Mononuclear cell (primary cell): ENCODE measurements around the gene RPP25L. TPM values are rescaled to one million over a fixed set of nuclear protein-coding genes. Genes with fewer than 3 reads are reported as not detected.

Experiments used
- H3K27me3 ChIP-seq: 2 replicates; pipeline ENCODE4 v1.6.0; 2011; ENCODE audit warnings: low read length, control low read depth; ENCODE audit not compliant: insufficient read depth
- H3K4me1 ChIP-seq: 2 replicates; pipeline ENCODE4 v1.5.1; 2011; ENCODE audit warnings: mild to moderate bottlenecking, low read length, control low read depth; ENCODE audit not compliant: insufficient read depth
- H3K4me3 ChIP-seq: 2 replicates; pipeline ENCODE4 v1.5.1; 2011; ENCODE audit warnings: mild to moderate bottlenecking, low read length, moderate library complexity
- H3K9me3 ChIP-seq: 2 replicates; pipeline ENCODE4 v1.5.1; 2011; ENCODE audit warnings: low read depth, mild to moderate bottlenecking, control low read depth, low read length
- total RNA-seq: library from RNA; depleted of rRNA; stranded (reverse); fragments of >200 nt; gene quantifications from one replicate; pipeline ENCODE4 v1.2.3, GENCODE V29; 2012

Gene RPP25L
- total RNA-seq, 1 donor, result 6.1 TPM

DNA sequence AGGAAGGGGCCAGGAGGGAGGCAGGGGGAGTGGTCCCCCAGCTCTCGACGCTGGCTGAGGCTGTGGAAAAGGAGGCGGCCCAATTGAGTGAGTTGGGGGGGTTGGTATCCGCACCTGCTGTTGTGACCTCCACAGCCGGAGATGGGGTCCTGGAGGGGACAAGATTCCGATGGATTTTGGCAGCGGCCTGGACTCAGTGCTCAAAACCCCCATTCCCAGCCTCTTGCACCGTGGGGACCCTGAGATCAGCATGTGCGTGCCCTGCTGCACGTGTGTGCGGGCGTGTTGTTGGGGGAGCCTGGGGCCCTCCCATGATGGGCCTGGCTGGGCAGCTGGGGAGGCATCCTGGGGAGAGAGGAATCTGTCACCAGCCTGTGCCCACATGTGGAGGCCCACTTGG is 37.3 kb downstream of the RPP25L start:
- H3K27me3 ChIP-seq, result peaks cover 30% of the 10 kb centered on the region
- no peak overlapping the region for H3K4me3 ChIP-seq
- no peaks in the 10 kb centered on the region for H3K9me3 ChIP-seq

DNA sequence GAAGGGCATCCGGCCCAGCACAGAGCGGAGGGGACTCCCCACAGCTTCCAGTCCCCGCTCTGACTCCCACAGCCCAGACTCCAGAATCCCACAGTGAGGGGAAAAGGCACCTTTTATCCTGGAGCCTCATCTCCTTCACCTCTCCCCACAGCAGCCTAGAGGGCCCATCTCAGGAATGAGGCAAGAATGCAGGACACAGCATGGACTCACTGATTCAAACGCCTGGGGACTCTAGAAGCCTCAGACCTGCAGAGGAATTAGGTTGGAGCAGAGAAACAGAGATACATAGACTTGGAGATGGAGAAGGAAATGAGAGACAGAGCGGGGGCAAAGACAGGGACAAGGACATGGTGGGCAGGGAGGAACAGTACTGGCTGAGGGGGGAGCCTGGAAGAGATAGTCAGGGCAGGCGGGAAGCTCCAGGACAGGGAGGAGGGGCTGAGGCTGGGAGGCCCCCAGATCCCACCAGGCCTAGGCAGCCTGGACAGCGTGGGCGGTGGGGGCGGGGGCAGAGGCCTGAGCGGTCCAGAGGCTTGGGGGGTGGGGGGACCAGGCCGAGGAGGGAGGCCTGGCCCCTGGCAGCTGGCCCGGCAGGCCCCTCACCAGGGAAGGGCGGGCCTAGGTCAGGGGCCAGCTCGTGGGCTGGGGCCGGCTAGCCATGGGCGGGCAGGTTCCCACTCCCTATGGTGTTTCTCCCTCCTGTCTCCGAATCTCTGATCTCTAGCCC is 38.1 kb downstream of the RPP25L start:
- Histone ChIP-seq H3K27me3 (peaks cover 25% of the 10 kb centered on the region), H3K9me3 (no peaks in the 10 kb centered on the region), H3K4me3 (no peak overlapping the region), H3K4me1 (peaks cover 6% of the 10 kb centered on the region)

More for the DNA sequence above, 37.3 kb downstream of the RPP25L start:
- peaks cover 6% of the 10 kb centered on the region for H3K4me1 ChIP-seq

DNA sequence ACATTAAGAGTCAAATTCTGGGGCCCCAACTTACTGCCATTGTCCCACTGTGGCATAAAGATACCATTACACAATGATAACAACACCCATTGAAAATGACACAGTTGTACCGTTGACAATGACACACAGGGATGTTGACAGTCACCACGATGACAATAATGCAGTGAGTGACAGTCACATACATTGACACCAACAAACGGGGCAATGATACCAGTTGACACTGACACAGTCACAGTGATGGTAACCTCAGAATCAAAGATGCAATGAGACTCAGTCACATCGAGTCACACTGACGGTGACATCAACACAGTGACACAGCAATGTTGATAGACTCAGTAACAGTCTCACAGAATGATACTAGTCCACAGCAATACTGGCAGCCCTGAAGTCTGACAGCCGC is 39.3 kb downstream of the RPP25L start:
- H3K27me3 ChIP-seq, result peaks cover 18% of the 10 kb centered on the region
- no peak overlapping the region for H3K4me3 ChIP-seq
- H3K4me1 ChIP-seq, result no peaks in the 10 kb centered on the region
- no peaks in the 10 kb centered on the region for H3K9me3 ChIP-seq

DNA sequence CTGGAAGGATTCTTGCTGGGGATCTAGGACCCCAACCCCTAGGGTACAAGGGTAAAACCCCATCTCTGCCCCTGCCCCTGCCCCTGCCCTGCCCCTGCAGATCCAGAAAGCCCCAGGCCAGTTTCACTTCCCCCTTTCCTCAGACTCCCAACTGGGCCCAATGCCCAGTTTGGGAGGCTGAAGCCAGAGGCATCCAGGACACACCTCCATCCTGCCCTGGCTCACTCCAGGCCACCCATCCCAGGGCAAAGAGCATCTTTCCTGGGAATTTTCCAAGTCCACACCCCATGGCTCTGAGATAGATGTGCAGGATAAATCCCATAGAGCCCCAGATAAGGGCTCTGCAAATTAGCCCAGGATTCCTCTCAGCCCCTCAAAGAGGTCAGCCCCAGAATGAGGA is 39.8 kb downstream of the RPP25L start:
- H3K9me3 ChIP-seq, result no peaks in the 10 kb centered on the region
- no peaks in the 10 kb centered on the region for H3K4me1 ChIP-seq
- H3K4me3 ChIP-seq, result no peak overlapping the region
- H3K27me3 ChIP-seq, result peaks cover 13% of the 10 kb centered on the region

DNA sequence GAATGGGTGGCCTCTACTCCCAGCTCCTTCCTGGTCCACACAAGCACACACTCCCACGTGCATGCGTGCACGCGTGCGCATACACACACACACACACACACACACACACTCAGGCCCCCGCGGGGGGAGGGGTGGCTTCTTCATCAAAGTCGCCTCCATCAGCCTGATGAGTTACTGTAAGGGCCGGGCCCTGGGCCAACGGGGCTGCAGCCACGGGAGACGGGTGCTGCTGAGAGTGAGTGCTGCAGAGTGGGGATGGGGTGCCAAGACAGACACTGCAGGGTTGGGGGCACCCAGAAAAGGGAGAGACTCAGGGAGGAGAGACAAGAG is 40.5 kb downstream of the RPP25L start:
- Histone ChIP-seq H3K27me3 (peaks cover 7% of the 10 kb centered on the region), H3K9me3 (no peaks in the 10 kb centered on the region), H3K4me1 (no peaks in the 10 kb centered on the region), H3K4me3 (no peak overlapping the region)

DNA sequence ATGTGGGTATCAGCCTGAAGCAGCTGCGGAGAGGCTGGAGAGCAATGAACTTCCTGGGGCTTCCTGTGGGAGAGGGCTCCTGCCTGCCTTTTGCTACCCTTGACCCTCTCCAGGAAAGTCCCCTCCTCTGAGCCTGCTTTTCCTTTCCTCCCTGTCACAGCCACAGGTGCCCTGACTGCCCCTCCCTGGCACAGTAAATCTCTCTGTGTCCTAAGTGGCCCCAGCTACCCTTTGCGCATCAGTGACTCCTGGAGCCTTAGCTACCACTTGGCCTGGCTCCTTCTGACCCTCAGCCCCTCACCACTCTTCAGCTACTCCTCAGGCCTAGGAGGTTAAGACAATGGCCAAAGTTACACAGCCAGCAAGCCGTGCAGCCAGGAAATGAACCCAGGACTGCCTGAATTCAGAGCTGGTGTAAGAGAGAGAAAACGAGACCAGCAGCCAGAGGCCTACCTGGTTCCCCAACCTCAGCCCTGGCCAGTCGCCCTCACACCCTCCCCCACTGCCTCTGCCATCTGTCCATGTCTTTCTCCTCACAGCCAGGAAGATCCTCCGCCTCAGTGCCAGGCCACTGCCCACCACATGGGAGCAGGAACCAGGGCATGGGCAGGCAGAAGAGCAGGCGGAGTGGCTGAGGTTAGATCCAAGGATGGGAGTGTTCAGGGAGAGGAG is 41.0 kb downstream of the RPP25L start:
- no peaks in the 10 kb centered on the region for H3K9me3 ChIP-seq
- H3K4me3 ChIP-seq, result no peak overlapping the region
- H3K4me1 ChIP-seq, result no peaks in the 10 kb centered on the region
- H3K27me3 ChIP-seq, result peaks cover 2% of the 10 kb centered on the region

DNA sequence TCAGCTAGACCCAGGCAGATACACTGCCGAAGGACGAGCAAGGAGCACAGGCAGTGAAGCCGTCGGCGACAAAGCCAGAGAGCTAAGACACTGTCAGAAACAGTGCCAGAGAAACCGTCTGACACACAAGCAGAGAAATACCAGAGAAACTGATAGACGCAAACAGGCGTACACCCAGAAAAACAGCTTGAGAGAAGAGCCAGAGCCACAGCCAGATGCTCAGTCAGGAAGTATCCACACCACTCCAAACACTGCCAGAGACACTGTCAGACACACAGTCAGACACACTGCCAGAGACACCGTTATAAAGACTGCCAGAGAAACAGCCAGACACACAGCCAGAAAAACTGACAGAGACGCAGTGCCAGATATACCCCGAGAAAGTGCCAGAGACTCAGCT is 41.5 kb downstream of the RPP25L start:
- no peaks in the 10 kb centered on the region for H3K27me3 ChIP-seq
- H3K9me3 ChIP-seq, result no peaks in the 10 kb centered on the region
- no peaks in the 10 kb centered on the region for H3K4me1 ChIP-seq
- no peak overlapping the region for H3K4me3 ChIP-seq

DNA sequence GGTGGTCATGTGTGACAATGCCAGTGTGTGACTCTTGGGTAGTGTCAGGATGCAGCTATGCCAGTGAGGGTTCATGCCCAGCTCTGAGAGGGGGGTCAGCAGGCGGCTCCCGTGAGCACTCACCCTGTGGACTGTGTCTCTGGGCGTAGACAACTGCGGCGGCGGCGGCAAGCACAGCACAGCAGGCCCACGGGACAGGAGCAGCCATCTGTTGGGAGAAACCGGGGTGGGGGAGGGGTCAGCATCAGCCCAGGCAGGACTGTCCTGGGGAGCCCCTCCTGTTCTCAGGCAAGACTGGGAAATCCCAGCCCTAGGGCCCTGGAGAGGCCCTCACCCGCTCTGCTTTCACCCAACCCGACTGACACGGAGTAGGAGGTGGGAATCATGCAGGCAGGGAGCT is 43.1 kb downstream of the RPP25L start:
- Histone ChIP-seq H3K27me3 (no peaks in the 10 kb centered on the region), H3K9me3 (no peaks in the 10 kb centered on the region), H3K4me1 (no peaks in the 10 kb centered on the region), H3K4me3 (no peak overlapping the region)

DNA sequence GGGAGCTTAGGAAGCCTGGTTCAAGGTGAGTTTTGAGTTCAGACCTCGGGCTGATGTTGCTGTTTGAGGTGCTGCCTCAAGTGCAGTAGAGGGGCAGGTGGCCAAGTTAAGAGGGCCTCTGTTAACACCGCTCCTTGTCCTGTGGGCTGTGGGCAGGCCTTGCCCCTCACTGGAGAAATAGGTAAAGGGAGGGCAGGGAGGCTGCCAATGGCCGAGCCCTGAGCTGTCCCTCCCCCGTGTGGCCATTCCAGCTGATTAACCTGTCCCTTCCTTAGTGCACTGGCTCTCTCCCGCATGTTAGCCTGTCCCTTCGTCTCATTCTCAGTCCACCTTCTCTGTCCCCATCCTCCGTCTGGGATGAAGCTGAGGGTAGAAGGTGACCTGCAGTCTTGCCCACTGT is 43.8 kb downstream of the RPP25L start:
- no peak overlapping the region for H3K4me3 ChIP-seq
- no peaks in the 10 kb centered on the region for H3K9me3 ChIP-seq
- H3K4me1 ChIP-seq, result no peaks in the 10 kb centered on the region
- no peaks in the 10 kb centered on the region for H3K27me3 ChIP-seq

DNA sequence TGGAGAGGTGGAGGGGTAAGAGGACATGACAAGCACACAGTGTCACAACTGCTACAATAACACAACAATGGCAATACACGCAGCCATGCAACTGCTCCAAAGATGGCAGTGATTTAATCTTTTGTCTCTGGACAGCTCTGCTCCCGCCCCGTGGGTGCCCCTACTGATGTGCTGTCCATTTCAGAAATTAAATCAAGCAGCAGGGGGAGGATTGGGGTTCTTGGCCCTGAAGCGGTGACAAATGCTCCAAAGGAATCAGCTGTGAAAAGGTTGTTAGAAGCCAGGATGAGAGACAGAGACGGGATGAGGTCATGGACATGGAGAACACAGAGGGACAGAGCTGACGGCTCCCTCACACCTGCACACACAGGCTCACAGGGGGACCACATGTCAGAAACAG is 44.9 kb downstream of the RPP25L start:
- Histone ChIP-seq H3K9me3 (no peaks in the 10 kb centered on the region), H3K4me1 (no peaks in the 10 kb centered on the region), H3K27me3 (no peaks in the 10 kb centered on the region), H3K4me3 (no peak overlapping the region)

DNA sequence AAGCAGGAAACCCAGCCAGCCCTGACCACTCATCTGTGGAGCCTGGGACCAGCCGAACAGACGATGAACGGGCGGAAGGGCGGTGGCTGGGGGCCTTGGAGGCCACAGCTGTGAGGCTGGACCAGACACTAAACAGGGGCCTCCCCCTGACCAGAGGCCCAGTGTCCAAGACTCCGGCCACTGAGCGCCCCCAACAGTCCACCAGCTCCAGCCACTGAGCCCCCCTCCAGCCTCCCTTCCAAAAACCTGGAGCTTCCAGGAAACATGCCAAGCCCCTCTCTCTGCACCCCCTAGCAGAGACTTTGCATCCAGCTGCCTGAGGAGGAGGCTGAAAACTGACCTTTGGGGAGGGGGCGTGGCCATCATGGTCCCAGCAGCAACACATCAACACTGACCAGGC is 45.6 kb downstream of the RPP25L start:
- Histone ChIP-seq H3K27me3 (no peaks in the 10 kb centered on the region), H3K4me1 (no peaks in the 10 kb centered on the region), H3K9me3 (no peaks in the 10 kb centered on the region), H3K4me3 (no peak overlapping the region)

DNA sequence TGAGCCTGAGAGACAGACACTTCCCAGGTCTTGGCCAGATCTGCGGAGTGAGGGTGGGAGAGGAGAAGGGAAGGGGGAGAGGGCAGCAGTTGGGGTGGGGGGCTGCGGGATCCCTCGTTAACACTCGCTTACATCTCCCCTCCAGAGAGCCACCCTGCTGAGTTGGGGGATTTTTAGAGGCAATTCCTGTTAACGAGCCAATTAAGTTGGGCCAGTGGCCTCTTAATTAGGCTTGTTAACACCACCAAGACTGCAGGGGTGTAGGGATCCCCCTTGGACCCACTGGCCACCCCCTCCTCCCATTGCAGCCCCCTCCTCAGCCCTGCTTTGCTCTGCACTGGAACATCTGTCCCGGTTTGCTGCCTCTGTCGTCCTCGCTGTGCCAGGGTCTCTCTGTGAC is 46.0 kb downstream of the RPP25L start:
- H3K4me3 ChIP-seq, result no peak overlapping the region
- no peaks in the 10 kb centered on the region for H3K4me1 ChIP-seq
- no peaks in the 10 kb centered on the region for H3K9me3 ChIP-seq
- no peaks in the 10 kb centered on the region for H3K27me3 ChIP-seq

DNA sequence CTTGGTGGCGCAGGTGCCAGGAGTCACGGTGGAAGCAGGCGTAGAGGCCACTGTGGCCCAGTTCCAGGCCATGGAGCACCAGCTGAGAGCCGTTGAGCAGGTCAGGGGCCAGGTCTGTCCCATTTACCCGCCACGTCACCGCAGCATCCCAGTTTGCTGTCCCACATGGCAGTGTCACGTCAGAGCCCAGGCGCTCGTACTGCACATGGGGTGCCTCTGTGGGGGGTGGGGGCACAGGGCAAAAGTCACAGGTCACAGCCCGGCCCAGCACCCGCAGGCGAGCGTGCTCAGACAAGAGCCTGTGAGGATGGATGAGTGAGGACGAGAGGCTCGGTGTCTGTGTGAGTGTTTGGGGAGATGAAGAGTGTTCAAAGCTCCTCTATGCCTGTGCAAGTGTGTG is 47.3 kb downstream of the RPP25L start:
- no peak overlapping the region for H3K4me3 ChIP-seq
- no peaks in the 10 kb centered on the region for H3K9me3 ChIP-seq
- H3K27me3 ChIP-seq, result no peaks in the 10 kb centered on the region
- no peaks in the 10 kb centered on the region for H3K4me1 ChIP-seq

DNA sequence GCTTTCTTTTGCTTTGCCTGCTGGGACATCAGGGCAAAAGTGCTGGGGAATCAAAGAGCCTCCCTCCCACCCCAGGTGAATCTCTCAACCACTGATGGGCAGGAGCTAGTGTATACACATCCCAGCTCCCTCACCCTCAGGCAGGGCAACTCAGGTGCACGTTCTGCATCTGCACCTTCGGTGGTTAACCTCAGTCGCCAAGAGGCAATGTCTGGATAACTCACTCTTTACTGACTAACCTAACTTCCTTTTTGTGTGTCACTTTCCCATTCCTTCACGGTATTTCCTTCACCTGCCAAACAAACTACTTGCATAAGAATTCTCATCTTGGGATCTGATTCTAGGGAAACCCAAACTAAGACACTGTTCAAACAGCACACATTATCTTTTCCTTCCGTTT is 48.6 kb downstream of the RPP25L start:
- H3K27me3 ChIP-seq, result no peaks in the 10 kb centered on the region
- H3K4me1 ChIP-seq, result no peaks in the 10 kb centered on the region
- no peaks in the 10 kb centered on the region for H3K9me3 ChIP-seq
- H3K4me3 ChIP-seq, result no peak overlapping the region

DNA sequence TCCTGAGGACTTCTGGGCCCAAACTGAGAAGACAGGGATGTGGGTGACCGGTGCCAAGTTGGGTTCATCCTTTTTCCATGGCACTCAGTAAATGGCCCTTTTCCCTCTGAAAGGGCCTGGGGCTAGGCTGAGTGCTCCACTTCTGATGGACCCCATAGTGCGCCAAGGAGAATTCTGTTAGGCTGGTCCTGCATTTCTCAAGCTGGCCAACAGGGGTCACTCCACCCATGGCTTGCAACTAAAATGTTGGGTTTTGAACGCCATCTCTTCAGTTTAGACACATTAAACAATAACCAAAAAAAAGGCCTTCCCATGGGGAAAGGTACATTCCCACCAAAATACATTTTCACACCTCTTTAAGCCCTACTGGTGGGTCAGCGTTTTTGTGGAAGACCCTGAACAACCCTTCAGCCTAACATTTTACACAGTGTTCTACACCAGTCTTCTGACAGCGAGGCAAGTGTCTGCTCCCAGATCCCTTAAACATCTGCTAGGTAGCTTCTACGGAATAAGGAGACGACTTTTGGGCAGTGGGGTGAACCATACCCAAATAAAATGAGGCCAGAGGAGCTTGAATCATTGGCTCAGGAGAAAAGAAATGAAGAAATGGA is 49.7 kb downstream of the RPP25L start:
- H3K9me3 ChIP-seq, result no peaks in the 10 kb centered on the region
- H3K4me3 ChIP-seq, result no peak overlapping the region
- no peaks in the 10 kb centered on the region for H3K27me3 ChIP-seq
- H3K4me1 ChIP-seq, result no peaks in the 10 kb centered on the region
